Measurements from ENCODE around the gene SGMS1.

The SGMS1 gene

DNA sequence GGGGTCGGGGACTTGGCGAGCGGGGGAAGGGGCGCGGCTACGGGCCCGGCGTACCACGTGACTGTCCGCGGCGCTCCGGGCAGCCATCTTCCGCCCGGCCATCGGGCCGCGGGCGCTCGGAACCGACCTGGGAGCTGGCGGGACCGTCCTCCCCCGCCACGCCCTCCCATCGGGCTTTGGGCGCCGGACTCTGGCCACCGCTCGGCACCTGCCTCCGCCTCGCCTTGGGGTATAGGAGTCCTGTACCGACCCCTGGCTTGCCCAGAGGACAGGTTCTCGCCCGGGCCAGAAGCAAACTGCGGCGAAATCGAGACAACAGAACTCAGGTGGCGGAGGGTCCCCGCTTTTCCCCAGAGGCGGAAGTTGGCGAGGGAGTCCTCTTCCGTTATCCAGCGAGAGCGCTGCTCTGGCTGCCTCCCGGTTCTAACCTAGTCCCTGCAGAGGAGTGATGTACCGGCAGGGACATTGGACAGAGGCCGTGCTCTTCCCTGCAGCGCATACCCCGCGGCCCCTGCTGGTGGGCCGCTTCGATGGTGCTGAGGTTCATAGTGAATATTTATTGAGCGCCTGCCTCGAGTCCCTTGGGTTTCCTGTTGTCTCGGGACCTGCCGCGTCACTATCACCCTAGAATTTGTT lies 1.2 kb upstream of the SGMS1 start:
- Histone ChIP-seq H2AK5ac (ENCODE audit: low read length, severe bottlenecking) (no peak overlapping the region), H2BK15ac (ENCODE audit: low read depth, poor library complexity, severe bottlenecking) (peak overlapping the region; percentile 40)
- WGBS, result under 1% methylated on average over 58 of the region's 58 CpGs

GRCh38 chr10:50624413-50624865 lies 683 bp upstream of the SGMS1 start:
- Histone ChIP-seq H3K9me3 (ENCODE audit: control insufficient read depth, low read length) (no peaks in the 10 kb centered on the region), H2BK15ac (ENCODE audit: low read depth, poor library complexity, severe bottlenecking) (peak overlapping the region; percentile 40), H2AFZ (ENCODE audit: low read depth, low read length) (peak overlapping the region; percentile 65), H2AK5ac (ENCODE audit: low read length, severe bottlenecking) (no peak overlapping the region), H3K4ac (ENCODE audit: low read depth in 1 of 2, low read length in 2 of 2) (peak overlapping the region; percentile 83 to 93), H3K4me2 (ENCODE audit: low read length, poor library complexity, severe bottlenecking) (peak overlapping the region; percentile 99), H3K18ac (ENCODE audit: low read depth in 1 of 2, low read length in 2 of 2) (peak overlapping the region; percentile 96 to 100), H3K23ac (ENCODE audit: low read length in 2 of 2) (no peak overlapping the region), H3K36me3 (ENCODE audit: control insufficient read depth in 1 of 2, insufficient read depth in 2 of 2, low read depth in 1 of 2, low read length in 2 of 2) (peaks cover 0 to 8% of the 10 kb centered on the region in 2 experiments), H3K9ac (ENCODE audit: low read length) (peak overlapping the region; percentile 99), H3K4me3 (ENCODE audit: insufficient read depth in 1 of 2, low read depth in 1 of 2, low read length in 2 of 2) (peak overlapping the region; percentile 92), H2BK12ac (ENCODE audit: low read length in 2 of 2) (peak overlapping the region in 1 of 2 experiments; percentile 97), H3K27ac (ENCODE audit: low read length, poor library complexity, severe bottlenecking) (peak overlapping the region; percentile 89), H4K8ac (ENCODE audit: low read length) (peak overlapping the region; percentile 98), H3K4me1 (ENCODE audit: control insufficient read depth, insufficient read depth, low read depth, low read length) (peaks cover 4% of the 10 kb centered on the region), H2BK5ac (ENCODE audit: low read depth, low read length, poor library complexity, severe bottlenecking) (peak overlapping the region; percentile 92), H3K79me1 (replicated peaks; ENCODE audit: low read length, poor library complexity, severe bottlenecking) (peaks cover 15% of the 10 kb centered on the region), H4K91ac (ENCODE audit: low read length) (peak overlapping the region; percentile 95), H3K27me3 (ENCODE audit: control insufficient read depth in 1 of 2, insufficient read depth in 1 of 2, low read length in 2 of 2) (no peaks in the 10 kb centered on the region), H2BK120ac (ENCODE audit: low read depth, low read length) (peak overlapping the region; percentile 90), H3K14ac (ENCODE audit: low read length in 2 of 2) (peak overlapping the region in 1 of 2 experiments; percentile 98)
- 0% methylated on average over 45 of the region's 46 CpGs for WGBS
- peak; percentile 96 for DNase-seq

More for the DNA sequence above, 1.2 kb upstream of the SGMS1 start:
- Histone ChIP-seq H3K4me3 (ENCODE audit: insufficient read depth in 1 of 2, low read depth in 1 of 2, low read length in 2 of 2) (peak overlapping the region; percentile 92), H3K9ac (ENCODE audit: low read length) (peak overlapping the region; percentile 99), H3K14ac (ENCODE audit: low read length in 2 of 2) (peak overlapping the region in 1 of 2 experiments; percentile 98), H3K79me1 (replicated peaks; ENCODE audit: low read length, poor library complexity, severe bottlenecking) (peaks cover 10% of the 10 kb centered on the region), H3K36me3 (ENCODE audit: control insufficient read depth in 1 of 2, insufficient read depth in 2 of 2, low read depth in 1 of 2, low read length in 2 of 2) (peaks cover 0 to 14% of the 10 kb centered on the region in 2 experiments), H3K9me3 (ENCODE audit: control insufficient read depth, low read length) (no peaks in the 10 kb centered on the region), H2BK12ac (ENCODE audit: low read length in 2 of 2) (peak overlapping the region; percentile 67 to 97), H2BK5ac (ENCODE audit: low read depth, low read length, poor library complexity, severe bottlenecking) (peak overlapping the region; percentile 92), H3K4ac (ENCODE audit: low read depth in 1 of 2, low read length in 2 of 2) (peak overlapping the region; percentile 83 to 93), H3K4me2 (ENCODE audit: low read length, poor library complexity, severe bottlenecking) (peak overlapping the region; percentile 91), H3K27me3 (ENCODE audit: control insufficient read depth in 1 of 2, insufficient read depth in 1 of 2, low read length in 2 of 2) (no peaks in the 10 kb centered on the region), H3K18ac (ENCODE audit: low read depth in 1 of 2, low read length in 2 of 2) (peak overlapping the region; percentile 99 to 100), H3K23ac (ENCODE audit: low read length in 2 of 2) (no peak overlapping the region), H4K8ac (ENCODE audit: low read length) (peak overlapping the region; percentile 98), H4K91ac (ENCODE audit: low read length) (peak overlapping the region; percentile 95), H3K4me1 (ENCODE audit: control insufficient read depth, insufficient read depth, low read depth, low read length) (peaks cover 4% of the 10 kb centered on the region), H2BK120ac (ENCODE audit: low read depth, low read length) (peak overlapping the region; percentile 90), H3K27ac (ENCODE audit: low read length, poor library complexity, severe bottlenecking) (peak overlapping the region; percentile 97), H2AFZ (ENCODE audit: low read depth, low read length) (peak overlapping the region; percentile 65)
- peak; percentile 81 for DNase-seq

DNA sequence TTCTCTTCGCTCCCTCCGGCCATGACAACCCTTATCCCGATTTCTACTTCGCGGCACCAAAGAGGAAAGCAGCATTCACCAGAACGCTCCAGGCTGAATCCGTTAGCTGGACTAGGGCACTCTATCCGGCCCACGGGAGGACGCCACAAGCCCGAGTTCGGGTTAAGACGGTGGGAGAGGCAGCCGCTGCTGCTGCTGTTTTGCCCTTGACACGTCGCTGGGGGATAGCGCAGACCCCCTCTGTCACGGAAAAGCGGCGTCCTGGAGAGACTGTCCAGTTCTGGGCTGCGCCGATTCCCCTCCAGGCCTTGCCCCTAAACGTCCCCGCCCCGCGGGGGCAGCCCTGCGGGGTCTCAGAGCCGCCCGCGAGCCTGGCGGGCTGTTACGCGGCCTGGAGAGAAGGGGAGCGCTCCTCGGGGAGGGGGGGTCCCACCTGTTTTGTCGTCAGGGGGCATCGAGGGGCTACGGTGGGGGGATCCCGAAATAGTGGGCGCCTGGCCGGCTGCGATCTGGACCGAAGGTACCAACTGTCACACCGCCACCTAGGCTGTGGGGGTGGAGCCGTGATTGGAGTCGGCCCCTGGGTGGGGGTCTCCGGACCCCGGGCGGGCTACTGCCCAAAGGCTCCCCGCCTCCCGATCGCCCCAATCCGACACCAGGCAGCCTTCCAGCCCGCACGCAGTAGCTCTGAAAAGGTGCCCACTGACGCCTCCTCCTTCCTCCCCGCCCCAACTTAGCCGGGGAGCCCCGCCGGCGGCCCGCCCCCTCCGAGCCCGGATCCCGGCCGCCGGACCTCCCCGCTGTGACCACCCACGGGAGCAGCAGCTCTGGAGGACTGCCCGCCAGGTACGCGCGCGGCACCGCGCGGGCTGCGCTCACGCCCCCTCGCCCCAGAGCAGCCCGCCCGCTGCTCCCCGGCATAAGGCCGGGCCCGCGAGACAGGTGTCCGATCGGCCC lies 772 bp downstream of the SGMS1 start:
- Histone ChIP-seq H3K27me3 (ENCODE audit: control insufficient read depth in 1 of 2, insufficient read depth in 1 of 2, low read length in 2 of 2) (no peaks in the 10 kb centered on the region), H3K18ac (ENCODE audit: low read depth in 1 of 2, low read length in 2 of 2) (peak overlapping the region; percentile 46 to 61), H2AFZ (ENCODE audit: low read depth, low read length) (peak overlapping the region; percentile 66), H3K4me2 (ENCODE audit: low read length, poor library complexity, severe bottlenecking) (peak overlapping the region; percentile 99), H3K4ac (ENCODE audit: low read depth in 1 of 2, low read length in 2 of 2) (peak overlapping the region in 1 of 2 experiments; percentile 2), H3K4me1 (ENCODE audit: control insufficient read depth, insufficient read depth, low read depth, low read length) (peaks cover 4% of the 10 kb centered on the region), H2BK5ac (ENCODE audit: low read depth, low read length, poor library complexity, severe bottlenecking) (peak overlapping the region; percentile 58), H2BK12ac (ENCODE audit: low read length in 2 of 2) (no peak overlapping the region), H3K9ac (ENCODE audit: low read length) (peak overlapping the region; percentile 99), H3K4me3 (ENCODE audit: insufficient read depth in 1 of 2, low read depth in 1 of 2, low read length in 2 of 2) (peak overlapping the region; percentile 92), H3K23ac (ENCODE audit: low read length in 2 of 2) (peak overlapping the region in 1 of 2 experiments; percentile 46), H4K91ac (ENCODE audit: low read length) (no peak overlapping the region), H2AK5ac (ENCODE audit: low read length, severe bottlenecking) (no peak overlapping the region), H2BK120ac (ENCODE audit: low read depth, low read length) (no peak overlapping the region), H4K8ac (ENCODE audit: low read length) (no peak overlapping the region), H3K14ac (ENCODE audit: low read length in 2 of 2) (peak overlapping the region in 1 of 2 experiments; percentile 83), H3K27ac (ENCODE audit: low read length, poor library complexity, severe bottlenecking) (peak overlapping the region; percentile 63), H2BK15ac (ENCODE audit: low read depth, poor library complexity, severe bottlenecking) (no peak overlapping the region), H3K9me3 (ENCODE audit: control insufficient read depth, low read length) (no peaks in the 10 kb centered on the region), H3K79me1 (replicated peaks; ENCODE audit: low read length, poor library complexity, severe bottlenecking) (peaks cover 21% of the 10 kb centered on the region), H3K36me3 (ENCODE audit: control insufficient read depth in 1 of 2, insufficient read depth in 2 of 2, low read depth in 1 of 2, low read length in 2 of 2) (peaks cover 0 to 8% of the 10 kb centered on the region in 2 experiments)
- DNase-seq, result peak; percentile 55
- 2% methylated on average over 75 of the region's 88 CpGs for WGBS
